GM12878 (cell line): Measurements from ENCODE around the gene SNAP91. TPM values are rescaled to one million over a fixed set of nuclear protein-coding genes. Genes with fewer than 3 reads are reported as not detected.
A peak's percentile ranks its signal among the peaks of the same experiment; 100 is the strongest.

ENCODE experiments used
- ATAC-seq: fragments of 200-7000 bp; cut with Tn5 transposase; 3 replicates; pipeline ENCODE4 v1.9.1; 2020; ENCODE audit warnings: mild to moderate bottlenecking, moderate library complexity
- BruUV-seq: library from RNA; stranded (reverse); fragments of 400-500 nt; replicated peaks from 2 replicates; lab custom pipeline; 2021; lab: Mats Ljungman, UMichigan
- CTCF ChIA-PET: fragments of 300-600 bp; sonication (Branson Sonifier 250); formaldehyde crosslinking; extraction: SDS; loops from one replicate; lab custom pipeline; 2021; ENCODE audit warnings: inconsistent platforms; lab: Yijun Ruan, JAX
- POLR2A ChIA-PET: fragments of 350-600 bp; formaldehyde crosslinking; extraction: SDS; loops from one replicate; lab custom pipeline; 2021; ENCODE audit warnings: inconsistent platforms; lab: Charles Lee
- RAD21 ChIA-PET: fragments of 300-600 bp; sonication (Branson Sonifier 250); formaldehyde crosslinking; loops from one replicate; lab custom pipeline; 2023; ENCODE audit warnings: antibody characterized with exemption; ENCODE audit not compliant: unreplicated experiment; lab: Charles Lee
- SMC1A ChIA-PET: fragments of 300-600 bp; sonication (Branson Sonifier 250); formaldehyde crosslinking; loops from one replicate; lab custom pipeline; 2023; ENCODE audit not compliant: unreplicated experiment, uncharacterized antibody; lab: Charles Lee
- DNase-seq: peaks from one replicate; pipeline ENCODE4 v3.0.0-alpha.2; 2011; ENCODE audit warnings: low read depth, low spot score
- FAIRE-seq: peaks from 3 replicates; lab custom pipeline; 2011; peaks lifted over from hg19 to GRCh38; lab: Jason Lieb, UNC
- H2AFZ ChIP-seq: 2 replicates; pipeline ENCODE4 v1.6.0; 2011; ENCODE audit warnings: low read depth, low read length, control low read depth; ENCODE audit not compliant: control insufficient read depth
- H3K27ac ChIP-seq: 2 replicates; pipeline ENCODE4 v1.5.1; 2011; ENCODE audit warnings: control low read depth; ENCODE audit not compliant: control insufficient read depth, insufficient read depth
- H3K27me3 ChIP-seq, 2 experiments: replicated peaks in 1 of 2; 2 replicates each; pipeline versions ENCODE4 v1.6.0 to v1.6.1; 2011; ENCODE audit warnings: low read length in 1 of 2; ENCODE audit not compliant: control insufficient read depth in 2 of 2, insufficient read depth in 2 of 2
- H3K36me3 ChIP-seq, 2 experiments: 2 replicates each; pipeline ENCODE4 v1.5.1; 2011; ENCODE audit warnings: low read length in 1 of 2; ENCODE audit not compliant: control insufficient read depth in 2 of 2, insufficient read depth in 2 of 2
- H3K4me1 ChIP-seq: 2 replicates; pipeline ENCODE4 v1.6.1; 2011; ENCODE audit warnings: mild to moderate bottlenecking, low read length, moderate library complexity, mixed read lengths; ENCODE audit not compliant: control insufficient read depth, insufficient read depth
- H3K4me2 ChIP-seq: 2 replicates; pipeline ENCODE4 v1.6.0; 2011; ENCODE audit warnings: control low read depth; ENCODE audit not compliant: control insufficient read depth, insufficient read depth
- H3K4me3 ChIP-seq: fragments of 200-600 bp; sonication (generic); 2 replicates; pipeline ENCODE4 v1.5.1; 2016
- H3K79me2 ChIP-seq: 2 replicates; pipeline ENCODE4 v1.6.0; 2011; ENCODE audit warnings: low read length; ENCODE audit not compliant: control insufficient read depth, insufficient read depth
- H3K9ac ChIP-seq: 2 replicates; pipeline ENCODE4 v1.8.0; 2011; ENCODE audit warnings: low read length, control low read depth, mixed read lengths; ENCODE audit not compliant: control insufficient read depth, insufficient read depth
- H3K9me3 ChIP-seq: replicated peaks from 3 replicates; pipeline ENCODE4 v1.5.1; 2011; ENCODE audit warnings: mild to moderate bottlenecking, low read length; ENCODE audit not compliant: control insufficient read depth, insufficient read depth
- H4K20me1 ChIP-seq: 2 replicates; pipeline ENCODE4 v1.6.0; 2011; ENCODE audit not compliant: control insufficient read depth, insufficient read depth
- BACH1 ChIP-seq: fragments of 450-650 bp; IDR thresholded peaks from 2 replicates; pipeline ENCODE4 v1.6.1; 2017; ENCODE audit warnings: mild to moderate bottlenecking, borderline replicate concordance
- BHLHE40 ChIP-seq, 2 experiments: fragments of 450-650 bp in 1 of 2; IDR thresholded peaks; 2 replicates each; pipeline ENCODE4 v1.6.1; 2011 to 2017; ENCODE audit warnings: low read depth in 2 of 2, borderline replicate concordance in 1 of 2, improper control_type of control experiment in 1 of 2, low read length in 1 of 2, mild to moderate bottlenecking in 1 of 2
- CHD1 ChIP-seq: IDR thresholded peaks from 2 replicates; pipeline ENCODE4 v1.6.1; 2012; ENCODE audit warnings: low read depth, low read length, improper control_type of control experiment
- CHD2 ChIP-seq: IDR thresholded peaks from 2 replicates; pipeline ENCODE4 v1.6.1; 2011; ENCODE audit warnings: low read depth, low read length, improper control_type of control experiment, borderline replicate concordance
- JUNB ChIP-seq: IDR thresholded peaks from 2 replicates; pipeline ENCODE4 v1.6.1; 2016; ENCODE audit warnings: antibody characterized with exemption, mild to moderate bottlenecking
- JUND ChIP-seq: IDR thresholded peaks from 2 replicates; pipeline ENCODE4 v1.6.1; 2012; ENCODE audit warnings: low read depth, mild to moderate bottlenecking, low read length, improper control_type of control experiment, moderate library complexity
- NR2F1 ChIP-seq: fragments of 450-650 bp; conservative IDR thresholded peaks from 2 replicates; pipeline ENCODE4 v1.6.1; 2017; ENCODE audit warnings: mild to moderate bottlenecking
- POLR2AphosphoS5 ChIP-seq: IDR thresholded peaks from 2 replicates; pipeline ENCODE4 v1.6.1; 2011; ENCODE audit warnings: mild to moderate bottlenecking, low read length, inconsistent platforms
- RUNX3 ChIP-seq: IDR thresholded peaks from 2 replicates; pipeline ENCODE4 v1.6.1; 2012; ENCODE audit warnings: low read length, inconsistent platforms
- SUZ12 ChIP-seq: fragments of 200-600 bp; sonication (generic); IDR thresholded peaks from one replicate; pipeline ENCODE4 v1.6.1; 2018; ENCODE audit warnings: antibody characterized with exemption, mild to moderate bottlenecking; ENCODE audit not compliant: unreplicated experiment
- TBL1XR1 ChIP-seq: IDR thresholded peaks from 2 replicates; pipeline ENCODE4 v1.6.1; 2012; ENCODE audit warnings: low read depth, low read length, improper control_type of control experiment
- TCF7 ChIP-seq: IDR thresholded peaks from 2 replicates; pipeline ENCODE4 v1.6.1; 2014; ENCODE audit warnings: antibody characterized with exemption, borderline replicate concordance
- ZNF384 ChIP-seq: IDR thresholded peaks from 2 replicates; pipeline ENCODE4 v1.6.1; 2012; ENCODE audit warnings: low read depth, mild to moderate bottlenecking, low read length, improper control_type of control experiment, borderline replicate concordance
- ZZZ3 ChIP-seq: IDR thresholded peaks from 2 replicates; pipeline ENCODE4 v1.6.1; 2011; ENCODE audit warnings: low read depth; ENCODE audit not compliant: control insufficient read depth, insufficient read length
- WGBS: methylation state at CpG from one replicate; pipeline ENCODE4 v1.1.6; 2016; ENCODE audit warnings: low lambda C conversion rate; ENCODE audit not compliant: insufficient replicate concordance, insufficient coverage; ENCODE audit errors: missing lambda C conversion rate; 5-methylcytosine and 5-hydroxymethylcytosine counted together
- in situ Hi-C: fragments of 300-500 bp; cut with MboI; formaldehyde crosslinking; loops from 9 replicates; pipeline ENCODE4 v1.14.3; 2018; ENCODE audit warnings: mixed read lengths
- intact Hi-C: fragments of 100-400 bp; cut with micrococcal nuclease; formaldehyde crosslinking; loops from one replicate; pipeline ENCODE4 v1.14.2; 2022; ENCODE audit not compliant: unreplicated experiment
- polyA plus RNA-seq, 11 experiments: library from polyadenylated mRNA; depleted of rRNA in 4 of 11; unstranded in 6 of 11; stranded (reverse) in 5 of 11; fragments of >200 nt; fragmentation: Nextera tagmentation in 4 of 11; fragmentation: Illumina TruSeq in 1 of 11; extraction: Ambion mirVana in 4 of 11; extraction: Trizol in 1 of 11; gene quantifications; 1 replicate in 1 of 11; 2 replicates in 10 of 11; pipeline versions ENCODE4 v1.2.1 to v1.2.3, GENCODE V29; 2011 to 2016; ENCODE audit warnings: inconsistent platforms in 2 of 11, missing spikeins in 2 of 11, low read depth in 1 of 11
- total RNA-seq, 4 experiments: library from RNA; depleted of rRNA in 3 of 4; stranded (reverse); fragments of >200 nt in 3 of 4; fragmentation: Illumina TruSeq in 1 of 4; extraction: Trizol in 1 of 4; gene quantifications; 2 replicates each; pipeline versions ENCODE4 v1.2.1 to v1.2.3, GENCODE V29; 2013 to 2021
- TF ChIP-seq, protein P1 (sequence below): IDR thresholded peaks from 2 replicates; pipeline ENCODE4 v1.6.1; 2011; ENCODE audit warnings: mild to moderate bottlenecking, low read depth, low read length, moderate library complexity; ENCODE audit not compliant: insufficient replicate concordance
- TF ChIP-seq, protein P2 (sequence below): fragments of 450-650 bp; formaldehyde crosslinking; IDR thresholded peaks from 2 replicates; pipeline ENCODE4 v1.5.0; 2022; ENCODE audit warnings: mild to moderate bottlenecking, missing genetic modification characterization
- TF ChIP-seq, protein P3 (sequence below): fragments of 450-650 bp; IDR thresholded peaks from 2 replicates; pipeline ENCODE4 v1.6.1; 2018; ENCODE audit warnings: borderline replicate concordance, mild to moderate bottlenecking; ENCODE audit not compliant: partially characterized antibody

The SNAP91 gene
- total and polyA plus RNA-seq, 10 of the 15 experiments (the other 5 are each of a cell fraction or from before 2014, with no cell fraction given) = 0.01 to 0.49 (median 0.12) TPM; not detected in 2

DNA sequence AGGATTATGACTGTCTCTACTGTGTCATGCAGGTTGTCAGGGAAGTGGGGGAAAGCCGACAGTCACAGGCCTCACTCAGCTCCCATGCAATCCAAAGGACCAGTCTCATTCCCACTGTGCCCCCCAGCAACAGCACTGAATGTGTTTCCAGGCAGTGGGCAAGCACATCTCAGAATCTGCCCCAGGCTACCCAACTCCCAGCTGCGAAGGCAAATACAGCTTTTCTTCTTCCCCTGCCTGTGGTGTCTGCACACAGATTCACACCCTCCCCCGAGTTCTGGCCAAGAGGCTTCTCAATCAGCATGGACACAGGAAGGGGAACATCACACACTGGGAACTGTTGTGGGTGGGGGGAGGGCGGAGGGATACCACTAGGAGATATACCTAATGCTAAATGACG lies 75.3 kb downstream of the SNAP91 start (continued):
- TF ChIP-seq, protein P1, sequence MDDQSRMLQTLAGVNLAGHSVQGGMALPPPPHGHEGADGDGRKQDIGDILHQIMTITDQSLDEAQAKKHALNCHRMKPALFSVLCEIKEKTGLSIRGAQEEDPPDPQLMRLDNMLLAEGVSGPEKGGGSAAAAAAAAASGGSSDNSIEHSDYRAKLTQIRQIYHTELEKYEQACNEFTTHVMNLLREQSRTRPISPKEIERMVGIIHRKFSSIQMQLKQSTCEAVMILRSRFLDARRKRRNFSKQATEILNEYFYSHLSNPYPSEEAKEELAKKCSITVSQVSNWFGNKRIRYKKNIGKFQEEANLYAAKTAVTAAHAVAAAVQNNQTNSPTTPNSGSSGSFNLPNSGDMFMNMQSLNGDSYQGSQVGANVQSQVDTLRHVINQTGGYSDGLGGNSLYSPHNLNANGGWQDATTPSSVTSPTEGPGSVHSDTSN = no peak
- TF ChIP-seq RUNX3 (no peak), SUZ12 (no peak), POLR2AphosphoS5 (no peak), CHD1 (no peak), NR2F1 (no peak), BHLHE40 (IDR thresholded peaks at IDR 0.05; ENCODE audit: borderline replicate concordance in 1 of 2, low read depth in 2 of 2, low read length in 1 of 2) (no peak), CHD2 (no peak), JUNB (no peak)

DNA sequence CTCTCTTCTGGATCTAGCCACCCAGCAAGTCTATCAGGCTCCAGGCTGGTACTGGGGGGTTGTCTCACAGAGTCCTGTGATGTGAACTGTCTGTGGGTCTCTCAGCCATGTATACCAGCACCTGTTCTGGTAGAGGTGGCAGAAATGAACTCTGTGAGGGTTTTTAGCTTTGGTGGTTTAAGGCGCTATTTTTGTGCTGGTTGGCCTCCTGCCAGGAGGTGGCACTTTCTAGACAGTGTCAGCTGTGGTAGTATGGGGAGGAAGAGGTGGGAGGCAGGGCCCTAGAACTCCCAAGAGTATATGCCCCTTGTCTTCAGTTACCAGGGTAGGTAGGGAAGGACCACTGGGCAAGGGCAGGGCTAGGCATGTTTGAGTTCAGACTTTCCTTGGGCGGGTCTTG lies 75.8 kb downstream of the SNAP91 start:
- 5% methylated on average over 2 of the region's 2 CpGs for WGBS
- Histone ChIP-seq H3K27me3 (no peaks in the 10 kb centered on the region), H3K36me3 (no peaks in the 10 kb centered on the region), H3K79me2 (no peaks in the 10 kb centered on the region), H4K20me1 (no peaks in the 10 kb centered on the region; the same call in 1 of the 2 replicates), H3K27ac (no peak overlapping the region), H3K9me3 (no peaks in the 10 kb centered on the region), H3K9ac (no peak overlapping the region), H3K4me2 (no peak overlapping the region), H2AFZ (no peak overlapping the region), H3K4me3 (no peak overlapping the region), H3K4me1 (no peaks in the 10 kb centered on the region)
- intact Hi-C loops = no loop called here
- ChIA-PET RAD21 (interaction anchor here (1.2 kb wide), 1 partner anchor 18 kb away, joined by 3 read pairs; no protein-coding TSS in a partner anchor), SMC1A (interaction anchor here (1.1 to 1.3 kb wide), 2 partner anchors 18 to 26 kb away, joined by 3 to 4 read pairs; no protein-coding TSS in a partner anchor), CTCF (interaction anchor here (1.2 to 2.0 kb wide), 2 partner anchors 16 to 18 kb away, joined by 4 to 10 read pairs; no protein-coding TSS in a partner anchor), POLR2A (no interaction called here)
- FAIRE-seq (no peak), DNase-seq (peak; percentile 15), ATAC-seq (peak; percentile 52)
- no TSS peak for BruUV-seq
- in situ Hi-C loops = no loop called here
- no peak for TF ChIP-seq TBL1XR1
- TF ChIP-seq ZZZ3 = no peak
- no peak for TF ChIP-seq BACH1
- TF ChIP-seq NR2F1 = no peak
- no peak for TF ChIP-seq JUND
- TF ChIP-seq, protein P2, sequence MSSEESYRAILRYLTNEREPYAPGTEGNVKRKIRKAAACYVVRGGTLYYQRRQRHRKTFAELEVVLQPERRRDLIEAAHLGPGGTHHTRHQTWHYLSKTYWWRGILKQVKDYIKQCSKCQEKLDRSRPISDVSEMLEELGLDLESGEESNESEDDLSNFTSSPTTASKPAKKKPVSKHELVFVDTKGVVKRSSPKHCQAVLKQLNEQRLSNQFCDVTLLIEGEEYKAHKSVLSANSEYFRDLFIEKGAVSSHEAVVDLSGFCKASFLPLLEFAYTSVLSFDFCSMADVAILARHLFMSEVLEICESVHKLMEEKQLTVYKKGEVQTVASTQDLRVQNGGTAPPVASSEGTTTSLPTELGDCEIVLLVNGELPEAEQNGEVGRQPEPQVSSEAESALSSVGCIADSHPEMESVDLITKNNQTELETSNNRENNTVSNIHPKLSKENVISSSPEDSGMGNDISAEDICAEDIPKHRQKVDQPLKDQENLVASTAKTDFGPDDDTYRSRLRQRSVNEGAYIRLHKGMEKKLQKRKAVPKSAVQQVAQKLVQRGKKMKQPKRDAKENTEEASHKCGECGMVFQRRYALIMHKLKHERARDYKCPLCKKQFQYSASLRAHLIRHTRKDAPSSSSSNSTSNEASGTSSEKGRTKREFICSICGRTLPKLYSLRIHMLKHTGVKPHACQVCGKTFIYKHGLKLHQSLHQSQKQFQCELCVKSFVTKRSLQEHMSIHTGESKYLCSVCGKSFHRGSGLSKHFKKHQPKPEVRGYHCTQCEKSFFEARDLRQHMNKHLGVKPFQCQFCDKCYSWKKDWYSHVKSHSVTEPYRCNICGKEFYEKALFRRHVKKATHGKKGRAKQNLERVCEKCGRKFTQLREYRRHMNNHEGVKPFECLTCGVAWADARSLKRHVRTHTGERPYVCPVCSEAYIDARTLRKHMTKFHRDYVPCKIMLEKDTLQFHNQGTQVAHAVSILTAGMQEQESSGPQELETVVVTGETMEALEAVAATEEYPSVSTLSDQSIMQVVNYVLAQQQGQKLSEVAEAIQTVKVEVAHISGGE = no peak
- TF ChIP-seq TCF7 = no peak
- TF ChIP-seq ZNF384 = no peak
- TF ChIP-seq, protein P3, sequence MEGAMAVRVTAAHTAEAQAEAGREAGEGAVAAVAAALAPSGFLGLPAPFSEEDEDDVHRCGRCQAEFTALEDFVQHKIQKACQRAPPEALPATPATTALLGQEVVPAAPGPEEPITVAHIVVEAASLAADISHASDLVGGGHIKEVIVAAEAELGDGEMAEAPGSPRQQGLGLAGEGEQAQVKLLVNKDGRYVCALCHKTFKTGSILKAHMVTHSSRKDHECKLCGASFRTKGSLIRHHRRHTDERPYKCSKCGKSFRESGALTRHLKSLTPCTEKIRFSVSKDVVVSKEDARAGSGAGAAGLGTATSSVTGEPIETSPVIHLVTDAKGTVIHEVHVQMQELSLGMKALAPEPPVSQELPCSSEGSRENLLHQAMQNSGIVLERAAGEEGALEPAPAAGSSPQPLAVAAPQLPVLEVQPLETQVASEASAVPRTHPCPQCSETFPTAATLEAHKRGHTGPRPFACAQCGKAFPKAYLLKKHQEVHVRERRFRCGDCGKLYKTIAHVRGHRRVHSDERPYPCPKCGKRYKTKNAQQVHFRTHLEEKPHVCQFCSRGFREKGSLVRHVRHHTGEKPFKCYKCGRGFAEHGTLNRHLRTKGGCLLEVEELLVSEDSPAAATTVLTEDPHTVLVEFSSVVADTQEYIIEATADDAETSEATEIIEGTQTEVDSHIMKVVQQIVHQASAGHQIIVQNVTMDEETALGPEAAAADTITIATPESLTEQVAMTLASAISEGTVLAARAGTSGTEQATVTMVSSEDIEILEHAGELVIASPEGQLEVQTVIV = no peak
